Kidney (tissue), 14 donors: ENCODE results near the gene DHRS7B. TPM values are rescaled to one million over a fixed set of nuclear protein-coding genes. Genes with fewer than 3 reads are reported as not detected.

ENCODE experiments used
- DNase-seq, 5 donors: peaks; one replicate each; pipeline ENCODE4 v3.0.0-alpha.2; 2013 to 2020
- FAIRE-seq: peaks from 2 replicates; lab custom pipeline; 2012; peaks lifted over from hg19 to GRCh38; lab: Jason Lieb, UNC
- H3K27ac ChIP-seq, 2 donors: one replicate each; pipeline ENCODE4 v1.7.0; 2013; ENCODE audit warnings: low read depth in 2 of 2, low read length in 2 of 2, inconsistent platforms in 1 of 2
- H3K27me3 ChIP-seq: one replicate; pipeline ENCODE4 v1.7.1; 2013; ENCODE audit warnings: low read length, inconsistent platforms; ENCODE audit not compliant: control insufficient read depth, insufficient read depth
- H3K36me3 ChIP-seq, 3 donors: one replicate each; pipeline versions ENCODE4 v1.7.0 to v1.7.1; 2013; ENCODE audit warnings: low read length in 3 of 3, control low read depth in 1 of 3, inconsistent platforms in 1 of 3; ENCODE audit not compliant: insufficient read depth in 3 of 3, control insufficient read depth in 2 of 3
- H3K4me1 ChIP-seq, 3 donors: one replicate each; pipeline versions ENCODE4 v1.7.0 to v1.7.1; 2013; ENCODE audit warnings: low read length in 3 of 3, inconsistent platforms in 1 of 3, low read depth in 1 of 3; ENCODE audit not compliant: control insufficient read depth in 2 of 3, insufficient read depth in 2 of 3
- H3K4me3 ChIP-seq, 3 donors: one replicate each; pipeline versions ENCODE4 v1.7.0 to v1.8.1; 2013; ENCODE audit warnings: low read length in 3 of 3, control low read depth in 1 of 3, inconsistent platforms in 1 of 3
- H3K9ac ChIP-seq, 3 donors: one replicate each; pipeline versions ENCODE4 v1.7.0 to v1.7.1; 2013; ENCODE audit warnings: low read length in 3 of 3, control low read depth in 1 of 3, inconsistent platforms in 1 of 3
- H3K9me3 ChIP-seq, 3 donors: one replicate each; pipeline versions ENCODE4 v1.7.0 to v1.7.1; 2013; ENCODE audit warnings: low read length in 3 of 3, control low read depth in 1 of 3, inconsistent platforms in 1 of 3; ENCODE audit not compliant: control insufficient read depth in 2 of 3, insufficient read depth in 1 of 3
- intact Hi-C: fragments of 100-400 bp; cut with DNase I; formaldehyde crosslinking; loops from one replicate; pipeline ENCODE4 v1.11.1; 2022
- polyA plus RNA-seq: library from polyadenylated mRNA; stranded (reverse); fragments of 350-450 nt; fragmentation: Illumina TruSeq; extraction: RNeasy Lipid Tissue Mini Kit (QIAGEN cat#74804); gene quantifications from one replicate; pipeline ENCODE4 v1.2.3, GENCODE V29; 2014; ENCODE audit warnings: low read depth, low replicate concordance; ENCODE audit not compliant: insufficient read depth
- total RNA-seq: library from RNA; stranded (reverse); fragmentation: NEBNext Ultra II Directional; extraction: Animal tissue kit (Norgen Biotek cat#: 25700); gene quantifications from one replicate; pipeline ENCODE4 v1.2.1, GENCODE V29; 2021
- TF ChIP-seq, protein P1 (sequence below): IDR thresholded peaks from 3 replicates; pipeline ENCODE4 v1.5.1; 2012; ENCODE audit warnings: mild to moderate bottlenecking, moderate library complexity, borderline replicate concordance; ENCODE audit not compliant: insufficient read depth; ENCODE audit errors: extremely low read depth
- donor health status: control.
- donor health status: control.
- donor health status: control.
- donor health status: control.
- donor health status: control.
- donor health status: DM: yes; HTN: yes; CAD: no.
- donor health status: Normal renal cell carcinoma (clear cell type).

DHRS7B gene
- total and polyA plus RNA-seq, 2 donors from 2014 or later, result 19.9 to 58.8 TPM

DNA sequence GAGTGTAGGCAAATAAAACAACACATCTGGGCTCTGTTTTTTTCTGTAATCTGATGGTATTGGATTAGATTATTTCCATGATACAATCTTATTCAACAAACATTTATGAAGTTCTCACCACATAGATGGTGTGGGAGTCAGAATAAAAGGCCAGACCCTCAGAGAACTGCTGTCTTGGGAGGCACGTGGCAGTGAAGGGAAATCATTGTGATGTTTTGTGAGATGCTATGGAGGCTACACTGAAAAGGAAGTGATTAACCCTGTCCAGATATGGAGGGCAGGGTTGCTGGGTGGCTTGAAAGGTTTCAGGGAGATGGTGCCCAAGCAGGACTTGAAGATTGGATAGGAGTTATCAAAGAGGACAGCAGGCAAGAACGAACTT, 35.6 kb downstream of the DHRS7B start:
- Histone ChIP-seq H3K27me3 (no peaks in the 10 kb centered on the region), H3K36me3 (no peaks in the 10 kb centered on the region), H3K9me3 (no peaks in the 10 kb centered on the region), H3K4me1 (peaks cover 0 to 13% (median 3%) of the 10 kb centered on the region in 3 donors), H3K9ac (no peak overlapping the region), H3K27ac (peak overlapping the region in 1 of 2 donors; percentile 66), H3K4me3 (no peak overlapping the region)
- DNase-seq (no peak), FAIRE-seq (no peak)
- intact Hi-C loops, result no loop called here
- TF ChIP-seq, protein P1, sequence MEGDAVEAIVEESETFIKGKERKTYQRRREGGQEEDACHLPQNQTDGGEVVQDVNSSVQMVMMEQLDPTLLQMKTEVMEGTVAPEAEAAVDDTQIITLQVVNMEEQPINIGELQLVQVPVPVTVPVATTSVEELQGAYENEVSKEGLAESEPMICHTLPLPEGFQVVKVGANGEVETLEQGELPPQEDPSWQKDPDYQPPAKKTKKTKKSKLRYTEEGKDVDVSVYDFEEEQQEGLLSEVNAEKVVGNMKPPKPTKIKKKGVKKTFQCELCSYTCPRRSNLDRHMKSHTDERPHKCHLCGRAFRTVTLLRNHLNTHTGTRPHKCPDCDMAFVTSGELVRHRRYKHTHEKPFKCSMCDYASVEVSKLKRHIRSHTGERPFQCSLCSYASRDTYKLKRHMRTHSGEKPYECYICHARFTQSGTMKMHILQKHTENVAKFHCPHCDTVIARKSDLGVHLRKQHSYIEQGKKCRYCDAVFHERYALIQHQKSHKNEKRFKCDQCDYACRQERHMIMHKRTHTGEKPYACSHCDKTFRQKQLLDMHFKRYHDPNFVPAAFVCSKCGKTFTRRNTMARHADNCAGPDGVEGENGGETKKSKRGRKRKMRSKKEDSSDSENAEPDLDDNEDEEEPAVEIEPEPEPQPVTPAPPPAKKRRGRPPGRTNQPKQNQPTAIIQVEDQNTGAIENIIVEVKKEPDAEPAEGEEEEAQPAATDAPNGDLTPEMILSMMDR, result no peak

DNA sequence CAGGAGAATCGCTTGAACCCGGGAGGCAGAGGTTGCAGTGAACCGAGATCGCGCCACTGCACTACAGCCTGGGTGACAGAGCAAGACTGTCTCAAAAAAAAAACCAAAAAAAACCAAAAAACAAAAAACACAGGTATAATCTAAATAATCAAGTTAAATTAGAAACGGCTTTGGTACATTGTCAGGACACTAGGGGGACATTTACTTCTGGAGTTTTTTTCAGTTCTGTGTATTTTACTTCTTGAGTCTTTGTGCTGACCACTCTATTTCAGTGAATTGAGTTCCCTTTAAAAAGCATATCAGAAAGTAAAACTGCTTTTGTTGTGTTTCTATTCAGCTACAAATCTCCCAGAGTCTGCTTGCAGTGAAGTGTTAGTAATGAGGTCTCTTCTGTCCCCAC, 36.3 kb downstream of the DHRS7B start:
- H3K9me3 ChIP-seq, result no peaks in the 10 kb centered on the region
- H3K36me3 ChIP-seq, result no peaks in the 10 kb centered on the region
- FAIRE-seq (no peak), DNase-seq (no peak)
- TF ChIP-seq, protein P1, result no peak
- intact Hi-C loops, result no loop called here
- H3K27me3 ChIP-seq, result no peaks in the 10 kb centered on the region
- peaks cover 0 to 13% (median 3%) of the 10 kb centered on the region in 3 donors for H3K4me1 ChIP-seq
- H3K4me3 ChIP-seq, result no peak overlapping the region
- H3K27ac ChIP-seq, result no peak overlapping the region
- H3K9ac ChIP-seq, result no peak overlapping the region

DNA sequence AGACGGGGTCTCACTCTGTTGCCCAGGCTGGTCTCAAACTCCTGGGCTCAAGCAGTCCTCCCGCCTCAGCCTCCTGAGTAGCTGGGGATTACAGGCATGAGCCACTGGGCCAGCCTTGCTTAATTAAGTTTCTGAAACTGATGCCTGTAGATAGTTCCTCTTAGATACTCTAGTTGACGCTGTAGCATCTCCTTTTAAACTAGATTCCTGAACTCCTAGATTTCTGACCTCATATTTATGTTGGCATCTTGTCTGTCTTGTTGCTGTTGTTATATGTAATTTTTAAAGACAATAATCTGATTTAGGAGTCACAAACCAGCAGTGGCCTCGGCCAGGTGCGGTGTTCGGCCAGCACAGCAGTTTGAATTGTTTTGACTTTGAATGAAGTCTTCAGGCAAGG, 37.5 kb downstream of the DHRS7B start:
- H3K4me1 ChIP-seq, result peaks cover 0 to 13% (median 3%) of the 10 kb centered on the region in 3 donors
- no peaks in the 10 kb centered on the region for H3K9me3 ChIP-seq
- H3K27me3 ChIP-seq, result no peaks in the 10 kb centered on the region
- no peaks in the 10 kb centered on the region for H3K36me3 ChIP-seq
- no peak overlapping the region for H3K4me3 ChIP-seq
- TF ChIP-seq, protein P1, result no peak
- DNase-seq, result no peak
- intact Hi-C loops, result no loop called here
- no peak overlapping the region for H3K27ac ChIP-seq
- no peak overlapping the region for H3K9ac ChIP-seq
- FAIRE-seq, result no peak

DNA sequence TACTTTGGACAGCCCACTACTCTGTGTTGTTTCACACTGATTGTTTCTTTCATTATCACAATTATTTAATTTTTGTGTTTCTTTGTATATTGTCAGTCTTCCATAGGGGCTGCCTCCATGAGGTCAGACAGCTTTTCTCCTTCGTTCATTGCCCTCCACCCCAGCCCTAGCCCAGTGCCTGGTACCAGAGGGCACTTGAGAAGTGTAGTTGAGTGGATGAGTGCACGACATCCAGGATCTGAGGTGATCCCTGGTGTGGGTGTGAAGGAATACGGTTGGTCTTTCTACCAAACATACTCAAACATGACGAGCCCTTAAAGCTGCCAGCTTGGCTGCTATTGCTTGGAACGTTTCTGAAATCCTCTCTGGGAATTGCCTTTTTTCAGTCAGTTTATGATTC, 37.9 kb downstream of the DHRS7B start:
- Histone ChIP-seq H3K36me3 (no peaks in the 10 kb centered on the region), H3K27ac (no peak overlapping the region), H3K27me3 (no peaks in the 10 kb centered on the region), H3K4me3 (no peak overlapping the region), H3K9me3 (no peaks in the 10 kb centered on the region), H3K9ac (no peak overlapping the region), H3K4me1 (peaks cover 0 to 13% (median 3%) of the 10 kb centered on the region in 3 donors)
- FAIRE-seq (no peak), DNase-seq (no peak)
- intact Hi-C loops, result no loop called here
- TF ChIP-seq, protein P1, result no peak
